ENCODE measurements around the gene PTHLH.

Gene PTHLH

DNA sequence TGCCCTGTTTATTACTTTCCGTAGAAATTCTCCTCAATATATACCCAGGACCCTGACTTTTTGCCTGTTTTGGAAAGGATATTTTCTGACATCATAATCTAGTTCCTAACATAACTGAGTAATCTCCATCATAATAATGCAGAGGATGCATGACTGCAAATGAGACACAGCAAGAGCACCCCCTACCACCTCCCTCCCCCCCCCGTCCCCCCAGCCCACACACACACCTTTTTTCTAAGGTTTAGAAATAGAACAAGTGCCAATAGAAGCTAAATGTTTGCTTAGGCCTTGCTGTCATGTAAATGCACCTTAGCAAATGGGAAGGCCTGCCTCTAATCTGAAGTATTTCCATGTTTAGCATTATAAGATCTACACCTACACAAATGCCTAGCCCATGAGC, at the start of gene PTHLH:
Gene PTHLH, minus strand, starts transcription at position 13 of the 400 bp plus-strand sequence. CDS start 3,239 bp downstream, outside the sequence.
- in situ Hi-C loops (cut with MboI; ENCODE audit: low sequenced_read_pairs), result no loop called here

DNA sequence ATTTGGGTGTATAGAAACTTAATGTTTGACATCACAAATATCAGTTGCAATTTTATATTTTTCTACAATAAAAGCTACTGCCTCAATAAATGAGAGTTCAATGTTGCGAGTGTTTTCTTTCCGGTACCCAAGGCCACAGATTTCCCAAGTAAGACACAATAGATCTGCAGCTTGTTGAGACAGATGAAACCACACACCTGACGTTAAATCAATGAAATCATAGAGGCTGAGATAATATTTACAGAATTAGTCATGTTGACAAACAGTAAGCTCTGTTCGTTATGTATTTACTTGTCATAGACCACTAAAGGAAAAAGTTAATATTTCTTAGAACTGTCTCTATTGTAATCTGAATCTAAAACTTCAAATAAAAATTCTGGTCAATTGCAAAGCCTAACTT, 49.2 kb upstream of the PTHLH start:
- in situ Hi-C loops (cut with MboI; ENCODE audit: low sequenced_read_pairs), result no loop called here

DNA sequence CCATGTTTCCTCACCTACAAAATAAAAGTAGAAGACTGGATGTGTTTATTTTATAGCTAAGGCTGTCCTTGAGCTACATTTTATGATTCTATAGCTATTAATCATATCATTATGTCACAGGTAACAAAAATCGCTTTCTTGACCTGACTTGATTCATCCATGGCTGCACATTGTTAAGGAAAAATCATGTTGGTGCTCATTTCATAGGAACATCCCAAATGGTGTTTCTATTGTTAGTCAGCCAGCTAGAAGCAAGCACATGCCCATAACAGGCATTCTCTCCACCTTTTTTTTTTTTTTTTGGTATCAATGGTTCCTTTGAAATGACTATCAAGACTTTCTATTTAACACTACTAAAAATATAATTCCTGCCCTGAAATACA, 45.3 kb upstream of the PTHLH start:
- in situ Hi-C loops (cut with MboI; ENCODE audit: low sequenced_read_pairs), result no loop called here

DNA sequence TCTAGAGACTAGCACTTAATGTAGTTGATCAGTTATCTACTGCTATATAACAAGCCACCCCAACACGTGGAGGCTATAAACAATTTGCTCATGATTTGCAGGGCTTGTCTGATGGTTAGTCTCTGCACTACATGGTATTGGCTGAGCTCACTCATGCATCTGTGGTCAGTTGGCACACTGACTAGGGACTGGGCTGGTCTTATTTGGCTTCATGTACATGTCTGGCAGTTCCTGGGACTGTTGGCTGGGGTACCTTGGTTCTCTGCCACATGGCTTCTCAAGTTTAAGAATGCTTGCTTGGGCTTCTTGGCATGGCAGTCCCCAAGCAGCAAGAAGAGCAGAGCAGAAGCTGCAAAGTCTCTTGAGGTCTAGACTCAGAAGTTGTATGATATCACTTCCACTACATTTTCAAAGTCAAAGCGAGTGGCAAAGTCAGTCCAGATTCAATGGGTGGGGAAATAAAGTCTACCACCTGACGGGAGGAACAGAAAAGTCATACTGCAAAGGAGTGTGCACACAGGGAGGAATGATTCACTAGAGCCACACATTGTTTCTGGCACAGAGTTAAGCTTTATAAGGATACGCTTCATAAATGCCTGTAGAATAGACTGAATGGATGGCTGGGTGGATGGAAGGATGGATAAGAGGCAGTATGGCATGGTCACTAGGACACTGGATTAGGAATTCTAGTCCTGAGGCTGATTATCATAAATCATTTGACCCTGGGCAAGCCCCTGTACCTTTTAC, 44.8 kb upstream of the PTHLH start:
- in situ Hi-C loops (cut with MboI; ENCODE audit: low sequenced_read_pairs), result no loop called here

DNA sequence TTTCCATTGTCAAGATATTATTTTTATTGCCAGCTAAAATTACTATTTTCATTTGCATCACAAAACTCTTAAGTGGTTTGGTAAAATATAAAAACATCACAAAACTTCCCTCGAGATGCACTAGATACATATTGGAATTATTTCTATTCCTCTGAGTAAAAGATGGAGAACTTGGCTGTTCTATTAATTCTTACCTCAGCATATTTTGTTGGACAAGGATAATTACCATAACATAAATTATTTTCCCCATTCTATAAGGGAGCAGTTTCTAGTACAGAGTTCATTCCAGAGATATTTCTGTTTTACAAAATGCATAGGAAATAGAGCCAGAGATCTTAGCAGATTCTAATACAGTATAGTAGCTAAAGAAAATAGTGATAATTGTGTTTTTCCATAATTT, 42.6 kb upstream of the PTHLH start:
- in situ Hi-C loops (cut with MboI; ENCODE audit: low sequenced_read_pairs), result no loop called here

DNA sequence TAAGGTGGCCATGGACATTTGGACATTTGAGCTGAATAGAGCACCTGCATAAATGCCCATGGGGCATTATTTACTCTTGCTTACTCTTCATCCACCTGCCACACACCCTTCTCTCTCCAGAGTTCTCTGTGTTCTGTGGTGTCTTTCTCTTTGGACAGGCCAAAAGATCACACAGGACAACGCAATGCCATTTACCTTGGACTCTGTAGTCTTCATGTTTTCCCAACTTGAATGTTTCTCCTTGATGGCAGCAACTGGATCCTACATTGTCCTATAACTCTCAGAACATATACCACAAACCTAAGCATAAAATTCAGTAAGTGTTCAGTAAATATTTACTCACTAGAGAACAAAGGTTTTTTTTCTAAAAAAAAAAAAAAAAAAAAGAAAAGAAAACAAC, 41.7 kb upstream of the PTHLH start:
- in situ Hi-C loops (cut with MboI; ENCODE audit: low sequenced_read_pairs), result no loop called here

DNA sequence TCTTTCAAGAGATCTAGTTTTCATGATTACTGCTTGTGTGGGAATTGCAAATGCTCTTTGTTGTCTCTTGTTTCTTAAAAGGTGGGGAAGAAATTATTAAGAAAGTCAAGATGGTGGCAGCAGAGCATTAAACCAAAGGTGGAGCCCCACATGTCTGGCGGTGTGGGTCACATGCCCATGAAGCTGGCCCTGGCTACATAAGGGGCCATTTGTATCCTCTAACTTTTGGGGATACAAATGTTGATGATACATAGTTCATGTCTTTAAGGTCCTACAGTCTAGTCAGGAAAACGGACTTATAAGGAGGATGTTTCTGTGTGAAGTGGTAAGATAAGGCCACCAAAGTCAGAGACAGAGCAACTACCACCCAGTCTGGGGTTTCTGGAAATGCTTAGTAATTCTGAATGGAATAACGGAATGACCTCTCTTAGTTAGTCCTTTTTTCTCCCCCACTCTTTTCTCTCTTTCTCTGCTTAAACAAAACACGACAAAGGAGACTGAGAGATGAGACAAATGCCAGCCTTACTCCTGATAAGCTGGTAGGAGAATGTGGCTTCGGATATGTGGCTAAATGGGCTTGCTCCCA, 39.9 kb upstream of the PTHLH start:
- in situ Hi-C loops (cut with MboI; ENCODE audit: low sequenced_read_pairs), result no loop called here

DNA sequence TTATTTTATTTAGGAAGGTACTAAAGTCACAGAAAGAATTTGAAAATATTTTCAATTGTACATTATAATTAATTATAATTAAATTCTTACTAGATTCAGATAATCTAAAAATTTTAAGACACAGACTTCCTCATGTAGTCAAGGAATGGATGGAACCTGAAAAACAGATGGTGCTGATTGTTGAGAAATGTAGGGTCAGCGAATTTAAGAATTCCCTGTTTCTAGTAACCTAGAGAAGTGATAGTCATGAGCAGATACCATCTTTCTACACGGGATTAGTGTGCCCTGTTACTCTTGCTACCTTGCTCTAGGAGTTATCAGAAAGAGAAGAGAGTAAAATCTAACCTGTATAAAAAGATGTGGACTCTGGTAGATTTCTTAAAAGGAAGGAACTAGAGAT, 37.5 kb upstream of the PTHLH start:
- in situ Hi-C loops (cut with MboI; ENCODE audit: low sequenced_read_pairs), result no loop called here

DNA sequence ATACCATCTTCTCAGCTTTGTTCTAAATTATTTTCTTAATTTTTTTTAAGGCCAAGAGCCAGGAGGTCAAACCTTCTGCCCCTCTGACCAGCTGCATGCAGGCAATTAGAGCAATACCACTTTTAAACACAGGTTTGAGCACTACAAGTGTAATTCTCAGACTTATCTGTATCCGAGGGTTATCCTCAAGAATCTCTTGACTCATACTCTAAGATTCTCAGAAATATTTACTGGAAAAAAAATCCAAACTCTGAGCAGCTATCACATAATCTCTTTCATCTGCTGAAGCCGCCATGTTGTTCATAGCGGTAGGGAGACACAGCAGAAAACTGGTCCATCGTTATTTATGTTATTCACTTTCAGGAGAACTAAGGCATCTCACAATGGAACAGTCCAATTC, 27.4 kb upstream of the PTHLH start:
- in situ Hi-C loops (cut with MboI; ENCODE audit: low sequenced_read_pairs), result no loop called here

DNA sequence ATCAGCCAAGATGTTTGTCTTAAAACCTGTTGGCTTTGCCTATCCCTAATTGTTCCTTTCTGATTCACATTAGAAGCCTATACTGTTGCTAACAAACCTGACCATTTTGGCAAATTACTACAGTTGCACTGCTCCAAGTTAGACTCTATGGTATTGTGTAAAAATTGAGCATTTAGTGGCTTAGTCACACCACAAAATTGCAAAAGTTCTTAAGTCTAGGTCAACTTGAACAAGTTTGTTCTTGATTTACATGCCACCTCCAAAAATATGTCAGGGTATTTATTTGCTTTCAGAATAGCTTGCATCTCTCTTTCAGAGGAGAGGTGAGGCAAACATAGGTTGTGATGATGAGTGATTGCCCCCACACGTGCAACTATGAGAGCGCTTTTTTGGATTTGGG, 27.0 kb upstream of the PTHLH start:
- in situ Hi-C loops (cut with MboI; ENCODE audit: low sequenced_read_pairs), result no loop called here

DNA sequence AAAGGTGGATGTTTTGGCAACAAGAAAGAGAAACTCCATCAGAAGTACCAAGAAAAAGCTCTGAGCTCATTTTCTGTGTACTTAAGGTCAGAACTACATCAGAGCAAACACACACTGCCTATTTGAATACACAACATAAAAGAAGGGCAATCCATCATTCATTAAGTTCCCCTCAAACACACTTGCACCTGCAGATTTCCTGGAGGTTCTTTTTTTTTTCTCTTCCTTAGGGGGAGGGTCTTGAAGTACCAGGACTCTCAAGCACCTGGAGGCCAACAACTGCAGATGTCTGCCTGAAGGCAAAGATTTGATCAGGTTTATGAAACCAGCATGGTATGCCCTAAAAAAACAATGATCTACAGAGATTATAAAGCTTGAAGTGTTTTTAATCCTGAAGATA, 26.1 kb upstream of the PTHLH start:
- in situ Hi-C loops (cut with MboI; ENCODE audit: low sequenced_read_pairs), result no loop called here

DNA sequence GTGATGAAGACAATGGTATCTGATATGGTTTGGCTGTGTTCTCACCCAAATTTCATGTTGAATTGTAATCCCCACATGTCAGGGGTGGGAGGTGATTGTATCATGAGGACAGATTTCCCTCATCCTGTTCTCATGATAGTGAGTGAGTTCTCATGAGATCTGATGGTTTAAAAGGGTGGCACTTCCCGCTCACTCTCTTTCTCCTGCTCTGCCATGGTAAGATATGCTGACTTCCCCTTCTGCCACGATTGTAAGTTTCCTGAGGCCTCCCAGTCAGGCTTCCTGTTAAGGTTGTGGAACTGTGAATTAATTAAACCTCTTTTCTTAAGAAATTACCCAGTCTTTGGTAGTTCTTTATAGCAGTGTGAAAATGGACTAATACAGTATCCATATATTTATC, 25.6 kb upstream of the PTHLH start:
- in situ Hi-C loops (cut with MboI; ENCODE audit: low sequenced_read_pairs), result no loop called here

DNA sequence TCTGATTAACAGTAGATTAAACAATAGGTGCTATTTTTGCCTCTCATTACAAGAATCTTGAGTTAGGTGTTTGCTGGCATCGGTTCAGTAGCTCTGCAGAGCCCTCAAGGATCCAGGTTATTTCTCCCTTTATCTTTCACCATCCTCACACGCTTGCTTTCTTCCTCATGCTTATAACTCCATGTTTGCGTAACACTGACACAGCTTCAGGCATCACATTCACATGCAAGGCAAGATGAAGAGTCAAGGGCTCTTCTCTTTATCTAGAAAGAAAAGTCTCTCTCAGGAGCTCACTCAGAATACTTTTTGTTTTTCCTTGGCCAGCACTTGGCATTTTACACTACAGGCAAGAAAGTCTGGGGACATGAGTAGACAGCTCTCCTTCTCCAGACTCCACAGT, 24.2 kb upstream of the PTHLH start:
- in situ Hi-C loops (cut with MboI; ENCODE audit: low sequenced_read_pairs), result no loop called here

DNA sequence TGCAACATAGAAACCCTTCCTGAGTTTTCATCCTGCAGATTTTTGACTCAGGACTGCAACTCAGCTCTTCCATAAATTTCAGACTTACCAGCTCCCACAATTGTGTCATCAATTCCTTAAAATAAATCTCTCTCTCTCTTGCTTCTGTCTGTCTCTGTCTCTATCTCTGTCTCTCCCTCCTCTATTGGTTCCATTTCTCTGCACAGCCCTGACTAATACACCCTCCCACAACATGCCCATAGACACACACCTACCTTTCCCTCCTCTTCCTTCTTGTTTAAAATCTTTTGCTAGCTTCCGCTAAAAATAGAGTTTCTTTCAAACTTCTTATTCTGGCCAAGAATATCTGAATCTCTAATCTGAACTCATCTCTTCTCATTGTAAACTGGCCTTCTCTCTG, 22.9 kb upstream of the PTHLH start:
- in situ Hi-C loops (cut with MboI; ENCODE audit: low sequenced_read_pairs), result no loop called here

DNA sequence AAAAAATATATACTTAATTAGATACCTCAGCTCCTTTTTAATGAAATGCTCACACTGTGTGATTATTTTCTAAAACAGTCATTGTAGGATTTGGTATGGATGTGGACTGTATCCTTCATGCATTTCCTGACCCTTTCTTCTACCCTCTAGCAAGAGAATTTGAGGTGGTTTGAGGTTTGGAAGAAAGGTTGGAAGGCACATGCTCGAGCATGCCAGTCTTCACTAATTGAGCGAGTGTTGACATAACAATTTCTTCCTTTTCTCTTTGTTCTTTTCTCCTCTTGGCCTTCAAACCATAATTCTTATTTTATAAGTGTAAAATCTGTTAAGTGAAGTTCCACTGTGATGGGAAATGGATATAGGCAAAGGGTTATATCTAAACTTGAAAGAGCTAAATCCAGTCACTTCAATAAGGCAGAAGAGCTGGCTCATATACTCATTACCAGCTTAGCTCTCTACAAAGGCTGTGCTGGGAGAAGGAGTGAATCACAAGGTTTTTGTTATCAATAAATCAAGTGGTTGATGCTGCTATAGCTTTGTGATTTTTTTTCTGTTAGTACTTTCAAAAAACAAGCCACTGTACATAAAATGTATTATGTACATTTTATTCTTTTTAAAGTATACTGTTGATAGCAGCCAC, 16.2 kb upstream of the PTHLH start:
- in situ Hi-C loops (cut with MboI; ENCODE audit: low sequenced_read_pairs), result no loop called here

DNA sequence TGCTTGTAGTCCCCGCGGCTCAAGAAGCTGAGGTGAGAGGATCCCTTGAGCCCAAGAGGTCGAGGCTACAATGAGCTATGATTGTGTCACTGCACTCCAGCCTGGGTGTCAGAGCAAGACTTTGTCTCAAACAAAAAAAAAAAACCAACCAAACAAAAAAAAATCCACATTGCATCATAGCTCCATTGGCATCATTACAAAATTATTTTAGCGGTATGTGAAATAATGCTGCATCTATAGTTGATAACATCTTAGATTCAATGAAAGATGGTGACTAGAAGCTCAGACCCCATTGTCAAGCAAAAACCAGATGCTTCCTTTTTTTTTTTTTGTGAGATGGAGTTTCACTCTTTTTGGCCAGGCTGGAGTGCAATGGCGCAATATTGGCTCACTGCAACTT, 14.8 kb upstream of the PTHLH start:
- in situ Hi-C loops (cut with MboI; ENCODE audit: low sequenced_read_pairs), result no loop called here

DNA sequence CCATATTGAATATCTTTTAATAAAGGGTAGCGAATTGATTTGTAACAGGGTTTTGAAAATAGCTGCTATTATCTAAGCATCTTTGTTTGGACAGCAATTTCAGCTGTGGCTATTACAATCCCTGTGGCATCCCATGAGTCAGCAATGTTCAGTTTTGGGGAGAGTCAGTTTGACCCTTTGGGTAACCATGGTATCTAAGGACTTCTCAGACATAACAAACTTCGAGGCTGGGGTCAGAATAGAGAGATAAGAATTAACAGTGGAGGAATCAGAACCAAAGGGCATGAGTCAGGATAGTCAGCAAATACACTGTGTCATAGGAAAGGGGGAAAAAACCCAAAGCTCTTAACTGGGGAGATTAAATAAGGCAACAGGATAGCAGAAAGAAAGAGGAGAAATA, 11.7 kb upstream of the PTHLH start:
- in situ Hi-C loops (cut with MboI; ENCODE audit: low sequenced_read_pairs), result no loop called here

DNA sequence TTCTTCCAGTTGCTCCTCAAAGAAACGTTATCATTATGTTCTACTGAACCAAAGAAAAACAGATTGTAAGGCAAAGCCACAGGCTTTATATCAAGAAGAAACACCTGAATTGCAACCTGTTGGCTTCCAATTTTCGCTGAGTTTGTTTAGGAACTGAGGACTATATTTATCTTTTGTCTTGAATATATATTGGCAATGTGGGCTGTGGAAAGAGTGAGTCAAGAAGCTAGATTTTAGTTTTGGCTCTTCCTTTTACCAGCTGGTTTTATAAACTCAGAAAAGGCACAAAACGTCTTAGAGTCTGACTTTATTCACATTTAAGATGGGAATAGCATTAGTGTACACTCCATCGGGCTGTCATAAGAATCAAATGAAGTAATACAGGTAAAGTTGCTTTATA, 10.4 kb upstream of the PTHLH start:
- in situ Hi-C loops (cut with MboI; ENCODE audit: low sequenced_read_pairs), result no loop called here

DNA sequence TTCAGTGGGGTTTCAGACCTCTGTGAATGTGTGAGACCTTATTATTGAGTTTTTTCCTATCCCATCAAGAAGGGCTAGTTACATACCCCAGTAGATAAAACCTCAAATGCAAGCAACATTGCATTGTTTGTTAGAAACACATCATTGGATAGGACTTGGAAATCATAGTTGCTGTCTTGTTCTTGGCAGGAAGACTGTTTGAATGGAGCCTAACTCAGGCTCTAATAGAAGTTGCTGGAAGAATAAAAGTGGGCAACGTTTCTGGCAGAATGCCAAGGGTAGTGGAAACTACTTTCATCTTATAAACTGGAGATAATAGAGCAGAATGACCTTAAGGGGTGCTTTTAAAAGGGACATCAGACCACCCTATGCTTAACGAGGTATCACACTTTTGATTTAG, 9.9 kb upstream of the PTHLH start:
- in situ Hi-C loops (cut with MboI; ENCODE audit: low sequenced_read_pairs), result no loop called here

DNA sequence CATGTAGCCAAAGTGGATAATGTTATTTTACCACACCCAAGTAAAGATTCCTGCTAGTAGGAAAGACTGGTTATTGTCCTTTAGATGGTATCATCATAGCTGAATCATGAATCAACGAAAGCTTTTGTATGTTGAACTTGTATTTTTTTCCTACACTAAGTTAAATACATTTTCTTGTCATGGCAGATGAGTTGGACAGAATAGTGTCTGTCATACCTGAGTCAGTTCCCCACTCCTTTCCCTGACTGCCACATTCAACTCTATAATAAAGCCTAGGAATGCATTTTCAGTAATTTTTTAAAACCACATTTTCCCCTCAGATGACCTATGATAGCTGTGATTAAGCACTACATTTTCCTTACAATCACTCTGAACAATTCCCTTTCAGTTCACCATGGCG, 9.3 kb upstream of the PTHLH start:
- in situ Hi-C loops (cut with MboI; ENCODE audit: low sequenced_read_pairs), result no loop called here

DNA sequence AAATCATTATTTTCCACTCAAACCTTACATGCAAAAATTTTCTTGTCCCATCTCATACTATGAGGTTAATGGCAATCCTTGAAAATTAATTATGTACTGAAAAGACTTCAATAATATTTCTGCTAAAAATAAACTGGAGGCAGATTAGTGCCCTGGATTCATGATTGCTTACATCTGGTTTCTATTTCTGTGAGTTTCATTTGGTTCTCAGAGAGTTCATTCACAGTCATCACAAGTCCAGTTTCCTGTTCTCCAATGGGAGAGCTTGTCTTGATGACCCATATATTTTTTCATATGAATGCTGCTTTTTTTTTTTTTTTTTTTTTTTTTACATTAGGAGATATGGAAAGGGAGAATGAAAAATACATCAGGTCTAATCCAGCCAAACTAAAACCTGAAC, 6.6 kb upstream of the PTHLH start:
- in situ Hi-C loops (cut with MboI; ENCODE audit: low sequenced_read_pairs), result no loop called here
